HG03342 (cell line): ENCODE measurements around the gene NAT9.

Experiments used
- ATAC-seq: cut with Tn5 transposase; IDR thresholded peaks from one replicate; pipeline ENCODE4 v1.9.1; 2021; ENCODE audit warnings: mild to moderate bottlenecking, moderate library complexity; ENCODE audit not compliant: unreplicated experiment

Gene NAT9

DNA sequence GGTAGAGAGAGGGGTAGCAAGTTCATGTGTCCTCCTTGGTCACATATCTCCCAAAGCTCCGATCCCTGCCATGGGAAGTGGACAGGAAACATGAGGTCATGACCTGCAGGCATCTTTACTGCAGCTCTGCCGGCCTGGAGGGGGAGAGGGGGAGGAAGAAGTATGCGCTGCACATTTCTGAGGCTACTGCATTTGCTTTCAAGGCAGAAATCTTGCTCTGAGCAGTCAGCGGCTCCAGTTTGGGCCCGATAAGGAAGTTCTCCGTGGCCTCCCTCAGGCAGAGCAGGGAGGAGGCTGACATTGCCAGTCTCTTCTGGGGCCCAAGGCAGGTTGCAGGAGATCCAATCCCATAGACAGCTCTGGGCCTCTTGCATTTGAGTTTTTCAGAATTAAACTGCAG, 29.2 kb downstream of the NAT9 start:
- ATAC-seq, result no peak

DNA sequence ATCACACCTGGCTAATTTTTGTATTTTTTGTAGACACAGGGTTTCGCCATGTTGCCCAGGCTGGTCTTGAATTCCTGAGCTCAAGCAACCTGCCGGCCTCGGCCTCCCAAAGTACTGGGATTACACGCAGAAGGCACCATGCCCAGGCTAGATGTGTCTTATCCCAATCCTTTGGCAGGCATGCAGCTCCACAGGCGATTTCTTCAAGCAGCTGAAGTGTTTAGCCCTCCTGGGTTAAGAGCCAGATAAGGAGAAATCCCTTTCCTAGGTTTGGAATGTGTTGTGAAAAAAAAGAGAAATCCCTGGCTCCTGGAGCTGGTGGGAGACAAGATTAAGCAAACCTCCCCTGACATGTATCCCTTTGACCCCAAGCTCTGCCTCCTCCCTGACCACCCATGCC, 29.8 kb downstream of the NAT9 start:
- no peak for ATAC-seq

- no peak for ATAC-seq
Observed at GRCh38 chr17:74745548-74746177, 30.5 kb downstream of the NAT9 start.

- ATAC-seq, result no peak
Observed at GRCh38 chr17:74744714-74745547, 31.2 kb downstream of the NAT9 start.

- ATAC-seq, result no peak
Observed at GRCh38 chr17:74744349-74744713, 31.8 kb downstream of the NAT9 start.

DNA sequence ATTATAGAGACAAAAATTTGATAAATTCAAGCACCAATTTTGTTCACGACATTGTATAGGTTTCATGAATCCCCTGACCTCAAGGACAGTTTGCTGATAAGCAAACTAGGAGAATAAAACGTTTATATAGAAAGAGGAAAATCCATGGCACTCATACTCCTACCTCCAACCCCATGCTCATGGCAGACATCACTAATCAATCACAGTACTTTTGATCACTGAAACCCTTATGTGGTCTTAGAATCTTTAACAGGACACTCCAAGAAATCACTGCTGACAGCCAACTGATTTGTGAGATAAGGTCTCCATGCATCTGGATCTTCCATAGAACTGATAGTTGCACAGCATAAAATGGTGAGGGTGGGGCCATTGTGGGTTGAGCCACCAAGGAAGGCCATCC, 32.4 kb downstream of the NAT9 start:
- ATAC-seq, result no peak

GRCh38 chr17:74742978-74743545, 33.1 kb downstream of the NAT9 start:
- no peak for ATAC-seq

GRCh38 chr17:74742153-74742515, 34.0 kb downstream of the NAT9 start:
- no peak for ATAC-seq

DNA sequence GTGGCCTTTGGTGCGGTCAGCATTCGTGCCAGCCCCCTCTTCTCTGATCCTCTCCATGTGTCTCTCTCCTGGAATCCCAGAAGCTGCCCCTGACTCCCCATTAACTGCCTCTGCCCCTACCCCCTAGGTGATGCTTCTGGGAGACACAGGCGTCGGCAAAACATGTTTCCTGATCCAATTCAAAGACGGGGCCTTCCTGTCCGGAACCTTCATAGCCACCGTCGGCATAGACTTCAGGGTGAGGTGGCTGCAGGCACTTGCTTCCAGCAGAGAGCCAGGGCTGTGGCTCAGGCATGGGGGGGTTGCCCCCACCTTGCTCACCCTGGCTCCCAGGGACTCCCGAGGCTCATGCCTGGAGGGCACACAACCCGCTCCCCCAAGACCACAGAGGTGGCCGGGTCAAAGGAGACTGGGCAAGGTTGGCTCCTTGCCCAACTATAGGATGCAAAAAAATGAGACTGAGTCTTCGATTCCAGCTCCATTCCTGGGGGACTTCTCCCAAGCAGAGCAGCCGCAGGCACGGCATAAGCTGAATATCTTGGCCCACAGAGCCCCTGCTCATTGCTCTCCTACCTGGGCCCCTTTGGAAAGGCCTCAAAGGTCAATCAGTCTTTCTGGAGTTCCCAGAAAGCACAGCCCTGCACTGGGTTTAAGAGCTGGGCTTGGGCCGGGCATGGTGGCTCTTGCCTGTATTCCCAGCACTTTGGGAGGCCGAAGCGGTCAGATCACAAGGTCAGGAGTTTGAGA, 35.3 kb downstream of the NAT9 start:
- no peak for ATAC-seq

DNA sequence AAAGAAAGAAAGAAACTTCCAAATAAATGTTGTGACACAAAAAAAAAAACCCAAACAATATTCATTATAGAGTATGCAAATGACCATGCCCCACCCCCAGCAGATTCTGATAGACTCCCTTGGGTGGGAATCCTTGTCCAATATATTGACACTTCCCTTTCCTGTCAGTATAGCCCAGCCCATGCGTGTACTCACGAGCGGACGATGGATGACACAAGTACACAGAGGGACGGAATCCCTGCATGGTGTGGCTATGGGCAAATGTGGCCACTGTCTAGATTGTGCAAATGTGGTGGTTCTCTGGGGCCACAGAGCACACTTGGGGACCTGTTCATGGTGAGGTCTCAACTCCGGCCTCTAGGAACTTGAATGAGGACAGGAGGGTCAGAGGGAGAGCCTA, 36.0 kb downstream of the NAT9 start:
- no peak for ATAC-seq

GRCh38 chr17:74739227-74739831, 36.8 kb downstream of the NAT9 start:
- ATAC-seq, result no peak

GRCh38 chr17:74738051-74738996, 37.8 kb downstream of the NAT9 start:
- ATAC-seq, result no peak

- ATAC-seq, result no peak
Observed at GRCh38 chr17:74737299-74738050, 38.7 kb downstream of the NAT9 start.

DNA sequence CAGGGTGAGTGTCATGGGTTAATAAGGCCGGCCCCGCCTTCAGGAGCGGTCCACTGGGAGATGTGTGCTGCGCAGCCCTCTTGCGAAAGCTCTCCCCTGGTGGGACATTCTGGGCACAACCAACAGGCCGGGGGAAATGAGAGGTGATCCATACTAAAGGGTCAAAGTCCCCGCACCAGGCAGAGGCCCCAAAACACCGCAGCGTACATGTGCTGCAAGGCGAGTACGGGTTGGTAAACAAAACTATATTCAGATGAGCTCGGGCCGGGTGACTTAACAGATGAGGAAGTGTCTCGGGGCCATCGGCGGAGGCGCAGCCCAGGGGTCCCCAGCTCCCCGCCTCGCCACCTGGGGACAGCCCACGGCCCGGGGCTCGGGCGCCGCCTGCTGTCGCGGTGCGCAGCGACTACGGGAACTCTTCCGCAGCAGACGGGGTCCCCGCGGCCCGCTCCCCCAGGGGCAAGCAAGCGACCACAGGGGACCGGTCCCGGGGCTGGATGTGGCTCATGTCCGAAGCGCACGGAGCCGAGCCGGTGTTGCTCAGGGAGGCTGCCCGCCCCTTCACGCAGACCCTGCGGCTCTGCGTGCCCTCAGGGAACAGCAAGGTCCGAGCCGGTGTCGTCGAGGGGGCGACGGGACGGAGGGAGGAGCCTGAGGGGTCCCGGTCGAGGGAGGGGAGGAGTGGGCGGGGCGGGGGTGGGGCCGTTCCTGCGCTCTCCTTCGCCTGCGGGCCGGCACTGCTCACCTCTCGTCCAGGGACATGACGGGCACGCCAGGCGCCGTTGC, 39.4 kb downstream of the NAT9 start, which contains the start of gene RAB37:
Gene RAB37, plus strand, starts transcription at position 744 of the 786 bp plus-strand sequence. Its CDS starts 17 bp downstream, at position 761.
- no peak for ATAC-seq

DNA sequence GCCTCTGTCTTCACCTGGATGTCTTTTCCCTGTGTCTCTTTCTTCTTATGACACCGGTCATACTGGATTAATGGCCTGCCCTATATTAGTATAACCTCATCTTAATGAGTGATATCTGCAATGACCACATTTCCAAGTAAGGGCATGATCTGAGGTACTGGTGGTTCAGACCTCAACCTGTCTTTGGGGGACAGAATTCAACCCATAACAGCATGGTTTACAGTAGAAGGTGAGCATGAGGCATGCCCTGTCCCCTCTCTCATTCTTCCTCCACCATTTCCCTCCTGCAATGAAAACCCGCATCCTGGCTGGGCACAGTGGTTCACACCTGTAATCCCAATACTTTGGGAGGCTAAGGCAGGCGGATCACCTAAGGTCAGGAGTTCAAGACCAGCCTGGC, 41.9 kb downstream of the NAT9 start:
- ATAC-seq, result no peak

DNA sequence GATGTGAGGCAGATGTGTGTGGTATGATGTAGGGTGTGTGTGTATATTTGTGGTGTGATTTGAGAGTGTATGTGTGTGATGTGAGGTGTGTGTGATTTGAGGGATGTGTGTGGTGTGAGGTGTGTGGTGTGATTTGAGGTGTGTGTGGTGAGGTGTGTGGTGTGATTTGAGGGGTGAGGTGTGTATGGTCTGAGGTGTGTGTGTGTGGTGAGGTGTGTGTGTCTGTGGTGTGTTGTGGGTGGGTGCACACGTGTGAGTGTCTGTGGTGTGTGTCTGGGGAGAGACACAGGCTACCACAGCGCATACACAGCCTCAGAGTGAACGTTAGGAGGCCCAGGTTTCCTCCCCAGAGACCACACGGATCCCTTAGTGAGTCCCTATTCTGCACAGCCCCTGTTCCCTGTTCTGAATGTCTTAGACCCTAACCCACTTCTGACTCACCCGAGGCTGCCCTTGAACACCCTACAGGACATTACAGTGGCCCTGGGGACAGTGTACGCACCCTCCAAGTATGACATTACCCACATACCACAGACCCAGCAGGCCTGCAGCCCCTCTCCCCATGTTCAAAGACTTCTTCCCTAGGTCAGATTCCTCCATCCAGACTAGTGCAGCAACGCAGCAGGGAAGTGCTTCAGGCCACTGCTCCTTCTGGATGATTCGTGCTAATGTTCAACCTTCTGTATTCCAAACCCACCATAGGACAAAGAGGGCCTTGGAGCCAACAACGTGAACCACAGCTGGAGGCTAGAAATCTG, 42.6 kb downstream of the NAT9 start:
- no peak for ATAC-seq

- no peak for ATAC-seq
Observed at GRCh38 chr17:74732042-74732867, 43.9 kb downstream of the NAT9 start.
